Stimulated activated CD4-positive, alpha-beta T cell treated with anti-CD3 and anti-CD28 coated beads, Interleukin-15, amount 100 ng/mL, for 48 hours (primary cell): Measurements from ENCODE around the gene PDCD10.

Experiments used
- DNase-seq, 2 donors: peaks; one replicate each; pipeline ENCODE4 v3.0.0-alpha.2; 2020; ENCODE audit warnings: low read depth in 2 of 2

The PDCD10 gene

GRCh38 chr3:167735233-167736138 lies 794 bp upstream of the PDCD10 start, which contains the start of gene SERPINI1:
TSS of gene SERPINI1 (plus strand) at chr3:167735721. CDS start at chr3:167789129, 53,408 bp downstream.
- peak; percentile 60 to 74 for DNase-seq

DNA sequence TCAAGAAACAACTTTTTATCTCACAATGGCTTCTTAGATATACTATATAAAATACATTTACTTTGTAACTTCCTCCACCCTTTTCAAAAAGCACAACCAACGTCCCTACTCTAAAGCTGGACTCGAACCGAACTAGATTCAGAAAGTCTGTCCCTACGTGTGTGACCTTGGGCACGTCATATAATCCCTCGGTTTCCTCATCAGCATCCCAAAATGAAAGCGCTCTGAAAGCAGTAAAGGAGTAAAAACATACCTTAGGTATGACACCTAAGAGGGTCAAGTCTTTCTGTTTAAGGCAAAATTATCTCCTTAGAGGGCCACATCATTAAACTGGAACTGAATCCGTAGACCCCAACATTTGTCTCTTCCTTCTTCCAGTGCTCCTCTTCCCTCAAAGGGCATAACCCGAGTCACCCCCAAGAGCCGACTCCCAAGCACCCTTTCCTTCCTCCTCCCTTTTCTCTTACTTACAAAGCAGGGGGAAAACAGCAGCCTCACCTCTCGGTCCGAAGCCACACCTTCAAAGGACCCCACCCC lies 663 bp downstream of the PDCD10 start:
- no peak for DNase-seq

DNA sequence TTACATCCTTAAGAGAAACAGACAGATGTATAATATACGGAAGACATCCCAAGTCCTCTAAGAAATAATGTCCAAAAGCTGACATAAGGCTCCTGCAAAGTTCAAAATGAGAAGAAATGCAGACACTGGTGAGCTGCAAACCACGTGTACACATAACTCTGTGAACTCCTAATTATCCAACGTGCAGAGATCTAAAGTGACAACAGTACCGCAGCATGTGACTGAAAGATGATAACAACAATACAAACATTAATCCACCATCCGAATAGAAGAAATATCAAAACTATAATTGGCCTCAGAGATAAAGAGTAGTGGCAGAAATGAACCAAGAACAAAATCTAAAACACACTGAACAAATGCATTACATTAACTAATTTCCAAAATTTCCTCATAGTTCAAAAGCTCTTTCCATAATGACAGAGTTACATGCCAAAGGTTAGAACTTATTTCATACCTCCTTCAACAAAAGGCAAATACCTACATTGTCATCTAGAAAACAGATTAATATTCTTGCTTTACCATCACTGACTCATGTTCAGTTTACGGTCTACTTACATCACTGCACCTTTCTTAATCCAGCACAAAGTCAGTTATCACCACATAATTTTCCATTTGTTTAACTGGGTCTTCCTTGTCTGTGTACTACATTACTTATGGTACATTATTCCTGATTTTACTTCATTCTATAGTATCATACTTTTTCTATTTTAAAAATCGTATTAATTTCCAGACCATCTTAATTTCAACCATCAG lies 2.2 kb downstream of the PDCD10 start:
- DNase-seq: no peak

- no peak for DNase-seq
These were observed 3.3 kb downstream of the PDCD10 start for GRCh38 chr3:167731393-167731792.

GRCh38 chr3:167729591-167729990 lies 5.1 kb downstream of the PDCD10 start:
- DNase-seq: no peak

- DNase-seq: no peak
These were observed 5.9 kb downstream of the PDCD10 start for GRCh38 chr3:167728632-167729323.

GRCh38 chr3:167728176-167728575 lies 6.5 kb downstream of the PDCD10 start:
- DNase-seq: no peak

DNA sequence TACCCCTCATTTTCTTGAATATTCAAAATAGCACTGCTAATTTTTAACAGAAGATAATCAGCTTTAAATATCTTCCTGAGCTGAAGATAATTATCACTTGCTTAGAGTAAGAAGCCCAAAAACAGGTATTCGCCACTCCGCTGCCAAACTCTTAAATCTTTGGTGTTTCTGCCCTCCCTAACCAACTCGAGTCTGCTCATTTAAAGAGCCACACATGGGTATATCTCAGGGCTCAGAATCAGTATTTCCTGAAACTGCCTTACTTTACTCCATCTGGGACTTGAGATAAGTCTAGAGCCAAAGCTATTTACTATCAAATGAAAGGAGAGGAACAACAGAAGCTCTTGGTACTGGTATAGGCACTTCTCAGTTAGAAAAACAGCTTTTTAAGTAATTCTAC lies 10.8 kb downstream of the PDCD10 start:
- no peak for DNase-seq

- DNase-seq: no peak
These were observed 11.6 kb downstream of the PDCD10 start for GRCh38 chr3:167723025-167723512.

- DNase-seq: no peak
These were observed 16.1 kb downstream of the PDCD10 start for GRCh38 chr3:167718582-167718981.

GRCh38 chr3:167716920-167717319 lies 17.8 kb downstream of the PDCD10 start:
- DNase-seq: no peak

DNA sequence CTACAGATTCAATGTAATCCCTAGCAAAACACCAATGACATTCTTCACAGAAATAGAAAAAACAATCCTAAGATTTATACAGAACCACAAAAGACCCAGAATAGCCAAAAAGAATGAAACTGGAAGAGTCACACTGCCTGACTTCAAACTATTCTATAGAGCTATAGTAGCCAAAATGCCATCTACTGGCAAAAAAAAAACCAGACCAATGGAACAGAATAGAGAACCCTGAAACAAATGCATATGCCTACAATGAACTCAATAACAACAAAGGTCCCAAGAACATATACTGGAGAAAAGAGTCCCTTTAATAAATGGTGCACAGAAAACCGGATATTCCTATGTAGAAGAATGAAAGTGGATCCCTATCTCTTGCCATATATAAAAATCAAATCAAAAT lies 19.8 kb downstream of the PDCD10 start:
- DNase-seq: no peak

DNA sequence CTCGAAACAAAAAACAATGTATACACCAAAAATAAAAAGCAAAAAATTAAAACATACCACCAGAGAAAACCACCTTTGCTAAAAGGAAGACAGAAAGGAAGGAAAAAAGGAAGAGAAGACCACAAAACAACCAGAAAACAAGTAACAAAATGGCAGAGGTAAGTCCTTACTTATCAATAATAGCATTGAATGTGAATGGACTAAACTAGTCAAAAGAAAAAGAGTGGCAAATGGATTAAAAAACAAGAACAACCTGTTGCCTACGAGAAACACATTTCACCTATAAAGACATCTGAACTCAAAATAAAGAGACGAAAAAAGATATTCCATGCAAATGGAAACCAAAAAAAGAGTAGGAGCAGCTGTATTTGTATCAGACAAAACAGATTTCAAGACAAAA lies 22.2 kb downstream of the PDCD10 start:
- DNase-seq: no peak

- no peak for DNase-seq
These were observed 23.3 kb downstream of the PDCD10 start for GRCh38 chr3:167711439-167711838.

GRCh38 chr3:167710552-167710951 lies 24.1 kb downstream of the PDCD10 start:
- DNase-seq: no peak

GRCh38 chr3:167709690-167710089 lies 25.0 kb downstream of the PDCD10 start:
- no peak for DNase-seq

DNA sequence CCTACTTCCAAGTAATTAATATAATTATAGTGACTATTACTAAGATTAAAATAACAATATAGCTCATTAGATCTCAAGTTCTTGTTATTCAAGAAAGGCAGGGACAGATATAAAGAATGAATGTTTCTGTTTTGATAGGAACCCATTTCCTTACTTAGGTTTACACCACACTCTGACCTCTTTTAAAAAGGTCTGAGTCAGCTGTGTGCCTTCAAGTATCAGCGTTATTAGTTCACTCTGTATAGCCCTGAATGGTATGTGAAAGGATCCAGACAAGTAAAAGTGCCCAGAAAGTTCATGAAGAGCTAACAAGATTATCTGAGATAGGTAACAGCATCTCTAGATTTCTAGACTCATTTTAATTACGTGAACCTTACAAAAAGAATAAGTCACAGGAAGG lies 28.9 kb downstream of the PDCD10 start:
- no peak for DNase-seq

DNA sequence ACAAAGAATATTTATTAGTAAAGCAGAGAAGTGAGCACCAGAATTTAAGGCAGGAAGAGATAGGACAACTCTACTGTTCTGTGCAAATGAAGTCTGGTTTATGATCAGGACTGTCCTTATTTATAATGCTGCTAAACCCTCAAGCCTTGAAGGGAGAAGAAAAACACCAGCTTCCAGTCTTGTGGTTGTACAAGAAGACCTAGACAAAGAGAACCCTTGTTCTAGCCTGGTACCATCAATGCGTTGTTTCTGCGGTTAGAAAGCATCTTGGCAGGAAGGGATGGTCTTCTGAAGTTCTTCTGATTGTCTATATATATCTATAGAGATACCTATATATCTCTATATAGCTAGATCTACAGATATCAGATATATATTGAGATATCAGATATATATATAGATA lies 33.8 kb downstream of the PDCD10 start:
- DNase-seq: no peak

- DNase-seq: no peak
These were observed 34.6 kb downstream of the PDCD10 start for GRCh38 chr3:167700046-167700445.

DNA sequence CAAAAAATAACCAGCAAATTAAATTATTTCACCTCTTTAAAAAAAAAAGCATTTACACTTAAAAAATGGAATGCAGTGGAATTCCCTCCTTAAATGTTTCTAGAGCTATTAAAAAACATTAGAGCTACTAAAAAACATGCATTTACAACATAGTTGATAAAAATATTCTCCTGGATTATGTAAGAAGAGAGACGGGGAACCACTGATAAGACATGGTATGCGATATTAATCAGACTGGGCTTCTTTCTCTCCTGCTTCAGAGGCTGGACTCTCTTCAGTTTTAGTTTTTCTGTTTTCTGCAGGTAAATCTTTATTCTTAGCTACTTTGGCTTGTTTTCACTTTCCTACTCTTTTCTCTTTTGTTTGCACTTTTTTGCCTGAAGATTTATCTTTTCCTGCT lies 40.6 kb downstream of the PDCD10 start:
- DNase-seq: no peak

GRCh38 chr3:167691366-167691765 lies 43.3 kb downstream of the PDCD10 start:
- DNase-seq: peak; percentile 13 to 23
